ENCODE results near the gene GPD1L. TPM values are rescaled to one million over a fixed set of nuclear protein-coding genes. Genes with fewer than 3 reads are reported as not detected.

The GPD1L gene
- total and polyA plus RNA-seq, 2 of the 13 experiments (the other 11 are each of a cell fraction or from before 2014, with no cell fraction given) = 4.9 to 13.7 TPM

- TF ChIP-seq BRCA1 (CRISPR knock-in tag; IDR thresholded peaks at IDR 0.05) (no peak), ZNF672 (CRISPR knock-in tag; IDR thresholded peaks at IDR 0.05) (no peak), ZNF646 (CRISPR knock-in tag; IDR thresholded peaks at IDR 0.05) (no peak; the same call in 1 of the 2 replicates), TGIF2 (CRISPR knock-in tag; IDR thresholded peaks at IDR 0.05) (peak; percentile 90), RFX1 (IDR thresholded peaks at IDR 0.05) (no peak), MAF1 (CRISPR knock-in tag; IDR thresholded peaks at IDR 0.05; ENCODE audit: borderline replicate concordance) (no peak), GATAD1 (CRISPR knock-in tag; IDR thresholded peaks at IDR 0.05) (peak; percentile 63; the same call in 1 of the 2 replicates), CREBL2 (CRISPR knock-in tag; IDR thresholded peaks at IDR 0.05; ENCODE audit: borderline replicate concordance) (no peak), ZNF335 (CRISPR knock-in tag; IDR thresholded peaks at IDR 0.05) (peak; percentile 84), ZBTB46 (CRISPR knock-in tag; IDR thresholded peaks at IDR 0.05; ENCODE audit: borderline replicate concordance) (no peak), ELF4 (CRISPR knock-in tag; IDR thresholded peaks at IDR 0.05; ENCODE audit: borderline replicate concordance) (no peak), ZIK1 (CRISPR knock-in tag; IDR thresholded peaks at IDR 0.05; ENCODE audit: borderline replicate concordance, low read depth) (no peak), ZNF232 (CRISPR knock-in tag; IDR thresholded peaks at IDR 0.05; ENCODE audit: borderline replicate concordance) (peak; percentile 55; the same call in 1 of the 2 replicates), BRD4 (CRISPR knock-in tag; IDR thresholded peaks at IDR 0.05) (no peak; the same call in 1 of the 2 replicates), ZNF235 (CRISPR knock-in tag; IDR thresholded peaks at IDR 0.05; ENCODE audit: borderline replicate concordance) (no peak), HDAC6 (IDR thresholded peaks at IDR 0.05; ENCODE audit: low read depth, low read length) (no peak), GPN1 (CRISPR knock-in tag; IDR thresholded peaks at IDR 0.05; ENCODE audit: borderline replicate concordance) (no peak), NPAS2 (CRISPR knock-in tag; IDR thresholded peaks at IDR 0.05; ENCODE audit: borderline replicate concordance) (no peak), THYN1 (CRISPR knock-in tag; IDR thresholded peaks at IDR 0.05; ENCODE audit: borderline replicate concordance, low read depth) (no peak), SRSF1 (optimal IDR thresholded peaks at IDR 0.05; ENCODE audit: low read depth, low read length) (no peak)
- TF ChIP-seq, protein P1, sequence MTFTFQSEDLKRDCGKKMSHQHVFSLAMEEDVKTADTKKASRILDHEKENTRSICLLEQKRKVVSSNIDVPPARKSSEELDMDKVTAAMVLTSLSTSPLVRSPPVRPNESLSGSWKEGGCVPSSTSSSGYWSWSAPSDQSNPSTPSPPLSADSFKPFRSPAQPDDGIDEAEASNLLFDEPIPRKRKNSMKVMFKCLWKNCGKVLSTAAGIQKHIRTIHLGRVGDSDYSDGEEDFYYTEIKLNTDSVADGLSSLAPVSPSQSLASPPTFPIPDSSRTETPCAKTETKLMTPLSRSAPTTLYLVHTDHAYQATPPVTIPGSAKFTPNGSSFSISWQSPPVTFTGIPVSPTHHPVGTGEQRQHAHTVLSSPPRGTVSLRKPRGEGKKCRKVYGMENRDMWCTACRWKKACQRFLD (CRISPR knock-in tag; IDR thresholded peaks at IDR 0.05; ENCODE audit: borderline replicate concordance) = no peak
Measured at GRCh38 chr3:32216172-32216783, 109.9 kb downstream of the GPD1L start (continued).
